Measurements from ENCODE around the gene CCND2. TPM values are rescaled to one million over a fixed set of nuclear protein-coding genes. Genes with fewer than 3 reads are reported as not detected.

Gene CCND2
- polyA plus RNA-seq: 10 to 100 TPM; 47.5 to 83.3 (median 71.4) TPM

GRCh38 chr12:4273652-4274395, at the start of gene CCND2:
Gene CCND2, plus strand, starts transcription at chr12:4273762. Its CDS starts 279 bp downstream, at chr12:4274041.
- peak; percentile 74 to 80 (median 78) for DNase-seq
- Mint-ChIP-seq H3K27me3 (ENCODE audit: low read depth in 3 of 3) (peaks cover 46 to 57% (median 51%) of the 10 kb centered on the region in 3 donors), H3K27ac (peak within 1 kb of the TSS; percentile 97 to 100 (median 98)), H3K9me3 (no peaks in the 10 kb centered on the region), H3K4me1 (peaks cover 59 to 61% of the 10 kb centered on the region in 2 donors), H3K36me3 (peaks cover 6 to 16% (median 9%) of the 10 kb centered on the region in 3 donors), H3K4me3 (peak within 1 kb of the TSS; percentile 90 to 99 (median 94))

- DNase-seq: no peak
- H3K36me3 Mint-ChIP-seq: no peaks in the 10 kb centered on the region
- H3K4me3 Mint-ChIP-seq: peak overlapping the region in 1 of 5 donors; percentile 23
- H3K27ac Mint-ChIP-seq: no peak overlapping the region
- peaks cover 0 to 7% (median 4%) of the 10 kb centered on the region in 3 donors for H3K27me3 Mint-ChIP-seq (ENCODE audit: low read depth in 3 of 3)
- H3K4me1 Mint-ChIP-seq: peaks cover 10 to 11% of the 10 kb centered on the region in 2 donors
- H3K9me3 Mint-ChIP-seq: no peaks in the 10 kb centered on the region
These were observed 49.2 kb upstream of the CCND2 start for GRCh38 chr12:4224206-4224889.

- no peaks in the 10 kb centered on the region for H3K9me3 Mint-ChIP-seq
- H3K27ac Mint-ChIP-seq: no peak overlapping the region
- peaks cover 3 to 7% (median 4%) of the 10 kb centered on the region in 3 donors for H3K27me3 Mint-ChIP-seq (ENCODE audit: low read depth in 3 of 3)
- DNase-seq: no peak
- H3K4me3 Mint-ChIP-seq: no peak overlapping the region
- H3K36me3 Mint-ChIP-seq: no peaks in the 10 kb centered on the region
- peaks cover 10 to 11% of the 10 kb centered on the region in 2 donors for H3K4me1 Mint-ChIP-seq
These were observed 48.0 kb upstream of the CCND2 start for GRCh38 chr12:4225571-4225970.

GRCh38 chr12:4227046-4227445, 46.5 kb upstream of the CCND2 start:
- no peaks in the 10 kb centered on the region for H3K36me3 Mint-ChIP-seq
- H3K4me1 Mint-ChIP-seq: peaks cover 10 to 11% of the 10 kb centered on the region in 2 donors
- H3K27ac Mint-ChIP-seq: peak overlapping the region in 1 of 6 donors; percentile 38
- no peak for DNase-seq
- H3K9me3 Mint-ChIP-seq: no peaks in the 10 kb centered on the region
- peaks cover 3 to 7% (median 4%) of the 10 kb centered on the region in 3 donors for H3K27me3 Mint-ChIP-seq (ENCODE audit: low read depth in 3 of 3)
- no peak overlapping the region for H3K4me3 Mint-ChIP-seq

- H3K9me3 Mint-ChIP-seq: no peaks in the 10 kb centered on the region
- no peaks in the 10 kb centered on the region for H3K36me3 Mint-ChIP-seq
- H3K4me3 Mint-ChIP-seq: no peak overlapping the region
- no peak for DNase-seq
- peaks cover 10 to 11% of the 10 kb centered on the region in 2 donors for H3K4me1 Mint-ChIP-seq
- H3K27me3 Mint-ChIP-seq (ENCODE audit: low read depth in 3 of 3): peaks cover 3 to 7% (median 4%) of the 10 kb centered on the region in 3 donors
- H3K27ac Mint-ChIP-seq: no peak overlapping the region
These were observed 45.4 kb upstream of the CCND2 start for GRCh38 chr12:4228122-4228580.

- Mint-ChIP-seq H3K27ac (no peak overlapping the region), H3K27me3 (ENCODE audit: low read depth in 3 of 3) (peaks cover 3 to 6% (median 4%) of the 10 kb centered on the region in 3 donors), H3K9me3 (peaks cover 0 to 4% (median 0%) of the 10 kb centered on the region in 6 donors), H3K4me1 (no peaks in the 10 kb centered on the region), H3K4me3 (no peak overlapping the region), H3K36me3 (peaks cover 0 to 6% (median 0%) of the 10 kb centered on the region in 3 donors)
- DNase-seq: no peak
These were observed 43.0 kb upstream of the CCND2 start for GRCh38 chr12:4230526-4230925.

- Mint-ChIP-seq H3K27me3 (ENCODE audit: low read depth in 3 of 3) (peaks cover 5 to 15% (median 14%) of the 10 kb centered on the region in 3 donors), H3K36me3 (peaks cover 20 to 25% (median 25%) of the 10 kb centered on the region in 3 donors), H3K4me3 (no peak overlapping the region), H3K9me3 (peaks cover 16 to 31% (median 21%) of the 10 kb centered on the region in 6 donors), H3K4me1 (peaks cover 7 to 12% of the 10 kb centered on the region in 2 donors), H3K27ac (no peak overlapping the region)
- DNase-seq: no peak
These were observed 35.0 kb upstream of the CCND2 start for GRCh38 chr12:4238577-4238976.

- Mint-ChIP-seq H3K36me3 (peaks cover 20 to 29% (median 25%) of the 10 kb centered on the region in 3 donors), H3K27me3 (ENCODE audit: low read depth in 3 of 3) (peaks cover 7 to 15% (median 14%) of the 10 kb centered on the region in 3 donors), H3K27ac (no peak overlapping the region), H3K9me3 (peaks cover 16 to 31% (median 21%) of the 10 kb centered on the region in 6 donors), H3K4me3 (no peak overlapping the region), H3K4me1 (peaks cover 11 to 13% of the 10 kb centered on the region in 2 donors)
- no peak for DNase-seq
These were observed 33.8 kb upstream of the CCND2 start for GRCh38 chr12:4239746-4240145.

- Mint-ChIP-seq H3K9me3 (peaks cover 17 to 31% (median 21%) of the 10 kb centered on the region in 6 donors), H3K4me3 (no peak overlapping the region), H3K27ac (no peak overlapping the region), H3K4me1 (peaks cover 11 to 13% of the 10 kb centered on the region in 2 donors), H3K27me3 (ENCODE audit: low read depth in 3 of 3) (peaks cover 7 to 14% (median 13%) of the 10 kb centered on the region in 3 donors), H3K36me3 (peaks cover 20 to 25% (median 25%) of the 10 kb centered on the region in 3 donors)
- DNase-seq: no peak
These were observed 33.3 kb upstream of the CCND2 start for GRCh38 chr12:4240161-4240783.

GRCh38 chr12:4240981-4241380, 32.6 kb upstream of the CCND2 start:
- Mint-ChIP-seq H3K9me3 (peaks cover 15 to 31% (median 20%) of the 10 kb centered on the region in 6 donors), H3K27ac (no peak overlapping the region), H3K4me1 (peaks cover 11 to 13% of the 10 kb centered on the region in 2 donors), H3K27me3 (ENCODE audit: low read depth in 3 of 3) (peaks cover 6 to 14% (median 13%) of the 10 kb centered on the region in 3 donors), H3K4me3 (no peak overlapping the region), H3K36me3 (peaks cover 20 to 25% (median 21%) of the 10 kb centered on the region in 3 donors)
- no peak for DNase-seq

GRCh38 chr12:4241592-4241991, 32.0 kb upstream of the CCND2 start:
- H3K4me1 Mint-ChIP-seq: peaks cover 11 to 13% of the 10 kb centered on the region in 2 donors
- H3K27ac Mint-ChIP-seq: no peak overlapping the region
- H3K27me3 Mint-ChIP-seq (ENCODE audit: low read depth in 3 of 3): peaks cover 6 to 14% (median 13%) of the 10 kb centered on the region in 3 donors
- DNase-seq: no peak
- H3K9me3 Mint-ChIP-seq: peaks cover 15 to 31% (median 20%) of the 10 kb centered on the region in 6 donors
- H3K36me3 Mint-ChIP-seq: peaks cover 20 to 25% (median 21%) of the 10 kb centered on the region in 3 donors
- no peak overlapping the region for H3K4me3 Mint-ChIP-seq

- no peak for DNase-seq
- H3K27ac Mint-ChIP-seq: no peak overlapping the region
- H3K4me3 Mint-ChIP-seq: no peak overlapping the region
- H3K4me1 Mint-ChIP-seq: peaks cover 11 to 13% of the 10 kb centered on the region in 2 donors
- peaks cover 11 to 22% (median 17%) of the 10 kb centered on the region in 6 donors for H3K9me3 Mint-ChIP-seq
- H3K27me3 Mint-ChIP-seq (ENCODE audit: low read depth in 3 of 3): peaks cover 6 to 10% (median 9%) of the 10 kb centered on the region in 3 donors
- peaks cover 14 to 19% (median 18%) of the 10 kb centered on the region in 3 donors for H3K36me3 Mint-ChIP-seq
These were observed 31.0 kb upstream of the CCND2 start for GRCh38 chr12:4242595-4242994.

- H3K36me3 Mint-ChIP-seq: peaks cover 9 to 14% (median 13%) of the 10 kb centered on the region in 3 donors
These were observed 30.5 kb upstream of the CCND2 start for GRCh38 chr12:4243091-4243490.

More at GRCh38 chr12:4243091-4243490, 30.5 kb upstream of the CCND2 start:
- Mint-ChIP-seq H3K4me3 (no peak overlapping the region), H3K27ac (no peak overlapping the region), H3K9me3 (peaks cover 7 to 17% (median 14%) of the 10 kb centered on the region in 6 donors), H3K27me3 (ENCODE audit: low read depth in 3 of 3) (peaks cover 4 to 10% (median 8%) of the 10 kb centered on the region in 3 donors), H3K4me1 (peaks cover 11 to 13% of the 10 kb centered on the region in 2 donors)
- DNase-seq: no peak
